Esophagus muscularis mucosa (tissue), 4 donors: ENCODE results near the gene PPP1R12B. TPM values are rescaled to one million over a fixed set of nuclear protein-coding genes. Genes with fewer than 3 reads are reported as not detected.
"Not testable (repeated sequence)": the region's sequence is repeated elsewhere in the genome, so short reads cannot be mapped to it uniquely, and the experiment has no call there.

Source experiments
- DNase-seq: peaks from one replicate; pipeline ENCODE4 v3.0.0-alpha.2; 2017; ENCODE audit errors: extremely low spot score
- H3K27ac ChIP-seq, 4 donors: fragments of 200-600 bp; sonication (generic); replicated peaks in 1 of 4; 1 replicate in 3 of 4; 2 replicates in 1 of 4; pipeline ENCODE4 v1.5.1; 2016 to 2019; ENCODE audit warnings: mild to moderate bottlenecking in 1 of 4
- H3K27me3 ChIP-seq, 4 donors: fragments of 200-600 bp; sonication (generic); one replicate each; pipeline versions ENCODE4 v1.5.1 to v1.6.0; 2016 to 2019
- H3K36me3 ChIP-seq, 4 donors: fragments of 200-600 bp; sonication (generic); one replicate each; pipeline ENCODE4 v1.5.1; 2016 to 2019
- H3K4me1 ChIP-seq, 4 donors: fragments of 200-600 bp; sonication (generic); one replicate each; pipeline ENCODE4 v1.5.1; 2016 to 2019
- H3K4me3 ChIP-seq, 4 donors: fragments of 200-600 bp; sonication (generic); 1 replicate in 2 of 4; 2 replicates in 2 of 4; pipeline ENCODE4 v1.5.1; 2016 to 2019; ENCODE audit warnings: mild to moderate bottlenecking in 4 of 4, moderate library complexity in 1 of 4
- H3K9me3 ChIP-seq, 4 donors: fragments of 200-600 bp; sonication (generic); 1 replicate in 3 of 4; 2 replicates in 1 of 4; pipeline ENCODE4 v1.5.1; 2016 to 2019
- EP300 ChIP-seq: sonication (generic); formaldehyde crosslinking; IDR thresholded peaks from one replicate; pipeline ENCODE4 v1.6.1; 2017; ENCODE audit warnings: antibody characterized with exemption
- POLR2A ChIP-seq: fragments of 450-650 bp; IDR thresholded peaks from one replicate; pipeline ENCODE4 v1.6.1; 2017; ENCODE audit warnings: antibody characterized with exemption, moderate library complexity, mild to moderate bottlenecking, low read depth
- POLR2AphosphoS5 ChIP-seq, 2 donors: sonication (generic); formaldehyde crosslinking; IDR thresholded peaks; one replicate each; pipeline ENCODE4 v1.6.1; 2017; ENCODE audit warnings: antibody characterized with exemption in 2 of 2
- WGBS: methylation state at CpG from one replicate; pipeline ENCODE4 v1.1.5; 2018; 5-methylcytosine and 5-hydroxymethylcytosine counted together
- intact Hi-C: fragments of 100-400 bp; cut with DNase I; formaldehyde crosslinking; loops from one replicate; pipeline ENCODE4 v1.15.1; 2023
- total RNA-seq, 4 donors: library from RNA; depleted of rRNA; stranded (reverse); fragments of >200 nt; gene quantifications; one replicate each; pipeline versions ENCODE4 v1.1.0 to v1.2.1, GENCODE V29; 2016
- TF ChIP-seq, protein P1 (sequence below), 3 experiments: fragments of 200-600 bp in 2 of 3; fragments of 450-650 bp in 1 of 3; sonication (generic) in 2 of 3; IDR thresholded peaks; one replicate each; pipeline ENCODE4 v1.5.1; 2017 to 2019; ENCODE audit warnings: antibody characterized with exemption in 3 of 3, mild to moderate bottlenecking in 2 of 3, moderate library complexity in 1 of 3

The PPP1R12B gene
- total RNA-seq, 4 donors from 2014 or later, result 692 to 1,262 (median 949) TPM

DNA sequence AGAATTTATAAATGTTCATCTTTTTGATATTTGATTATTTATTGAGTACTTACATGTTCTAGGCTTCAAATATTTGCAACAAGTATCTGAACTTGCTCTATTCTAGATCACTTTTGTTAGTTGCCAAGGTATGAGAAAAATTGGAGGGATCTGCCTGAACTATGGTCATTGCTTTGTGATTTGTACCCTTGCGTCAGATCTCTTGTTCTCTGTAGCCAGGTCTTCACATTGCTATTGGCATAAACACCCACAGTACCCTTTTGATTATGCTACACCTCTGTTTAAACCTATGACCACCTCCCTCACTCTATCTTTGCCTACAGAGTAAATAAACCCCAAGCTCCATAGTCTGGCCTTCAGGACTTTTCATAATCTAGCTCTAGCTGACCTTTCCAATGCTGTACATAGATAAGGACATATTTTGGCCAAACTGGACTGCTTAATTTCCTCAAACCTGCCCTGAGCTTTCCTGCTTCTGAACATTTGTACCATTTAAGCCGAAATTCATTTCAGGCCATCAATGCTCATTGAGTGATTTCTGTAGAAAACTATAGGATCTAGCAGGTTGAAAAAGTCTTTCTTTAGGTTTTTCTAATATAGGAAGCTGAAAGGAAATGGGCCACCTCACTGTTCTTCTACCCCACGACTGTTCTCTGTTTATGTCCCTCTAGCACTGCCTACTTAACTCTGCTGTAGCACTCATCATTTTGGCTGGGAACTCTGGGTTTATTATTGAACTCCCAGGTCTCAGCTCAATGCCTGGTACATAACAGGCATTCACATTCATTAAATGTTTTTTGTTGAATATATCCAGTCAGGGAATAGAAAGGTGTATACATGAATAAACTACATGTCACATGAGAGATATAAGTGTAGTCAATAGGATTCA, 84.9 kb downstream of the PPP1R12B start:
- H3K36me3 ChIP-seq, result peaks cover 17 to 86% (median 61%) of the 10 kb centered on the region in 4 donors
- no peaks in the 10 kb centered on the region for H3K9me3 ChIP-seq
- H3K4me1 ChIP-seq, result peaks cover 0 to 6% (median 0%) of the 10 kb centered on the region in 4 donors
- H3K27ac ChIP-seq, result no peak overlapping the region
- TF ChIP-seq POLR2A, result no peak
- TF ChIP-seq POLR2AphosphoS5 (IDR thresholded peaks at IDR 0.05), result no peak
- TF ChIP-seq, protein P1, sequence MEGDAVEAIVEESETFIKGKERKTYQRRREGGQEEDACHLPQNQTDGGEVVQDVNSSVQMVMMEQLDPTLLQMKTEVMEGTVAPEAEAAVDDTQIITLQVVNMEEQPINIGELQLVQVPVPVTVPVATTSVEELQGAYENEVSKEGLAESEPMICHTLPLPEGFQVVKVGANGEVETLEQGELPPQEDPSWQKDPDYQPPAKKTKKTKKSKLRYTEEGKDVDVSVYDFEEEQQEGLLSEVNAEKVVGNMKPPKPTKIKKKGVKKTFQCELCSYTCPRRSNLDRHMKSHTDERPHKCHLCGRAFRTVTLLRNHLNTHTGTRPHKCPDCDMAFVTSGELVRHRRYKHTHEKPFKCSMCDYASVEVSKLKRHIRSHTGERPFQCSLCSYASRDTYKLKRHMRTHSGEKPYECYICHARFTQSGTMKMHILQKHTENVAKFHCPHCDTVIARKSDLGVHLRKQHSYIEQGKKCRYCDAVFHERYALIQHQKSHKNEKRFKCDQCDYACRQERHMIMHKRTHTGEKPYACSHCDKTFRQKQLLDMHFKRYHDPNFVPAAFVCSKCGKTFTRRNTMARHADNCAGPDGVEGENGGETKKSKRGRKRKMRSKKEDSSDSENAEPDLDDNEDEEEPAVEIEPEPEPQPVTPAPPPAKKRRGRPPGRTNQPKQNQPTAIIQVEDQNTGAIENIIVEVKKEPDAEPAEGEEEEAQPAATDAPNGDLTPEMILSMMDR (IDR thresholded peaks at IDR 0.05), result no peak
- no peak for TF ChIP-seq EP300
- H3K4me3 ChIP-seq, result no peak overlapping the region
- intact Hi-C loops, result no loop called here
- DNase-seq, result no peak
- no peaks in the 10 kb centered on the region for H3K27me3 ChIP-seq
- 85% methylated on average over 3 of the region's 3 CpGs for WGBS

DNA sequence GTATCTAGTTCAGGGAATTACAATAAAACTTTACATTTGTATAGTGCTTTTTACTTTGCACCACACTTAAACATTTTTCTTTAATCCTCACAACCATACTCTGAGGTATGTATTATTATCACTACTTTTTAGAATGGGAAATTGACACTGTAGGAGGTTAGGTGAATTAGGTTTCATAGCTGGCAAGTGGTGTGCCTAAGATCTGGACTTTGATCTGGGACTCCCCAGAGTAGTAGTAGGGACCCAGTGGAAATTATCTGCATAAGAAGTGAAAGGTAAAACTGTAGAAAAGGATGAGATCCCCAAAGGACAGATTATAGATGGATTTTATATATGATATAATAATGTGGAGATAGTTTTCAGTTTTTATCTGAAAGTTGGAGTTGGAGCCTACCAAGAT, 85.6 kb downstream of the PPP1R12B start:
- no peak overlapping the region for H3K27ac ChIP-seq
- peaks cover 22 to 93% (median 68%) of the 10 kb centered on the region in 4 donors for H3K36me3 ChIP-seq
- TF ChIP-seq POLR2A, result no peak
- no peaks in the 10 kb centered on the region for H3K27me3 ChIP-seq
- intact Hi-C loops, result no loop called here
- no peak for DNase-seq
- no peak overlapping the region for H3K4me3 ChIP-seq
- H3K9me3 ChIP-seq, result no peaks in the 10 kb centered on the region
- no peaks in the 10 kb centered on the region for H3K4me1 ChIP-seq

DNA sequence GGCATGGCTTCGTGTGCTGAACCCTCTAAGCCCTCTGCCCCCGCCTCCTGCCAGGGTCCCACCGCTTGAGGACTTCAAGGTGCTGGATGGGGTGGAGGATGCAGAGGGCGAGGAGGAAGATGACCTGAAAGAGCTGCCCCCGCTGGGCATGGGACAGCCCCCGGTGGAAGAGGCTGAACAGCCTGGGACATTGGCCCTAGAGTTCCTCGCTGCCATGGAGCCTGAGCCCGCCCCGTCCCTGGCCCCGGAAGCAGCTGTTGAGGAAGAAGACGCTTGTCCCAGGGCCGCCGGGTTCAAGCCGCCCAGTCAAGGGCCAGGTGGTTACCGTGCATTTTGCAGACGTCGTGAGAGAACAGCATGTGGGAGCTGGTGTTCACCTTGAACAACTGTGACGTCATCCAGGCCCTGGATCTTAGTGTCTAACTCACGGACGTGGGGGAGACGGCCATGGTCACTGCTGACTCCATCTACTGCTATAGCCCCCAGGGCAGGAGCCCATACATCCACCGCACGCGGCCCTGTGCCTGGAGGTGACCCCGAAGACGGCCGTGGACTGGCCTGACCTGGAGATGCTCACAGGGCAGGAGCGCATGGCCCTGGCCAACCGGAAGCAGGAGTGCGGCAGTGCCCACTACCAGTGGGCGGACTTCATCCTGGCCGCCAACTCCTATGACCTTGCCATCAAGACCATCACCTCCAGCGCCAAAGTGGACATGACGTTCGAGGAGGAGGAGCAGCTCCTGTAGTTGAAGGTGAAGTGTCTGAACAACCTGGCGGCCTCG, 90.1 kb downstream of the PPP1R12B start:
- Histone ChIP-seq H3K27ac (no peak overlapping the region), H3K4me1 (no peaks in the 10 kb centered on the region), H3K36me3 (peaks cover 31 to 96% (median 76%) of the 10 kb centered on the region in 4 donors), H3K27me3 (no peaks in the 10 kb centered on the region), H3K9me3 (no peaks in the 10 kb centered on the region), H3K4me3 (no peak overlapping the region)
- TF ChIP-seq POLR2AphosphoS5 (IDR thresholded peaks at IDR 0.05) (no peak), EP300 (no peak), POLR2A (no peak)
- TF ChIP-seq, protein P1 (IDR thresholded peaks at IDR 0.05), result no peak
- 99% methylated on average over 12 of the region's 37 CpGs for WGBS
- intact Hi-C loops, result no loop called here
- DNase-seq, result no peak

DNA sequence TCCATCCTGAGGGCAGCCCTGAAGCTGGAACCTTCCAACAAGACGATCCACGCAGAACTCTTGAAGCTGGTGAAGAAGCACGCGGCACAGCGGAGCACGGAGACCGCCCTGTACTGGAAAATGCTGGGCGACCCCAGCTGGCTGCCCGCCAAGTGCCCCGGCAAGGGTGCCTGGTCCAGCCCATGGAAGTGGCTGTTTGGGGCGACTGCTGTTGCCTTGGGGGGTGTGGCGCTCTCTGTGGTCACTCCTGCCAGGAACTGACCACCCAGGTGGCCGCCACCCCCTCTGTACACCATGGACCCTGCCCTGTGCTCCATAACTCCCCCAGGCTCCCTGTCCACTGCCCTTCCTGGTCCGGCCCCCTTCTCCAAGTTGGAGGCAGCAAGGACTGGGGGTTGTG, 90.8 kb downstream of the PPP1R12B start:
- Histone ChIP-seq H3K9me3 (no peaks in the 10 kb centered on the region), H3K36me3 (peaks cover 31 to 92% (median 70%) of the 10 kb centered on the region in 4 donors), H3K4me3 (no peak overlapping the region), H3K27ac (no peak overlapping the region), H3K27me3 (no peaks in the 10 kb centered on the region), H3K4me1 (no peaks in the 10 kb centered on the region)
- TF ChIP-seq POLR2A (no peak), EP300 (no peak), POLR2AphosphoS5 (IDR thresholded peaks at IDR 0.05) (no peak)
- TF ChIP-seq, protein P1 (IDR thresholded peaks at IDR 0.05), result no peak
- intact Hi-C loops, result no loop called here
- no peak for DNase-seq
- 83% methylated on average over 1 of the region's 14 CpGs for WGBS

GRCh38 chr1:202448140-202448539, 99.6 kb downstream of the PPP1R12B start:
- H3K27me3 ChIP-seq, H3K27ac ChIP-seq, H3K4me3 ChIP-seq, intact Hi-C loops, DNase-seq, H3K4me1 ChIP-seq, H3K9me3 ChIP-seq: not testable (repeated sequence)
- H3K36me3 ChIP-seq, result peaks cover 25 to 60% (median 30%) of the 10 kb centered on the region in 4 donors
- 93% methylated on average over 2 of the region's 2 CpGs for WGBS

DNA sequence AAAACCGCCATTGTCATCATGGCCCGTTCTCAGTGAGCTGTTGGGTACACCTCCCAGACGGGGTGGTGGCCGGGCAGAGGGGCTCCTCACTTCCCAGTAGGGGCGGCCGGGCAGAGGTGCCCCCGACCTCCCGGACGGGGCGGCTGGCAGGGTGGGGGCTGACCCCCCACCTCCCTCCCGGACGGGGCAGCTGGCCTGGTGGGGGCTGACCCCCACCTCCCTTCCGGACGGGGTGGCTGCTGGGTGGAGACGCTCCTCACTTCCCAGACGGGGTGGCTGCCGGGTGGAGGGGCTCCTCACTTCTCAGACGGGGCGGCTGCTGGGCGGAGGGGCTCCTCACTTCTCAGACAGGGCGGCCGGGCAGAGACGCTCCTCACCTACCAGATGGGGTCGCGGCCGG, 103.1 kb downstream of the PPP1R12B start:
- H3K4me1 ChIP-seq, H3K27me3 ChIP-seq, H3K27ac ChIP-seq, DNase-seq, intact Hi-C loops, H3K9me3 ChIP-seq, H3K4me3 ChIP-seq: not testable (repeated sequence)
- H3K36me3 ChIP-seq, result peaks cover 15 to 45% (median 30%) of the 10 kb centered on the region in 4 donors
- 100% methylated on average over 2 of the region's 26 CpGs for WGBS
